HEK293 (cell line): ENCODE measurements around the gene PRKCZ.

Source experiments
- CTCF ChIP-seq: fragments of 450-650 bp; formaldehyde crosslinking; IDR thresholded peaks from 2 replicates; pipeline ENCODE4 v1.5.1; 2016; ENCODE audit warnings: missing biosample characterization, missing genetic modification characterization
- SP2 ChIP-seq: fragments of 450-650 bp; formaldehyde crosslinking; IDR thresholded peaks from 2 replicates; pipeline ENCODE4 v1.5.1; 2016; ENCODE audit warnings: missing biosample characterization, missing genetic modification characterization

GRCh38 chr1:2151252-2151651, 101.0 kb downstream of the PRKCZ start:
- no peak for TF ChIP-seq SP2
- TF ChIP-seq CTCF (tag by site-specific recombination), result no peak
